ENCODE measurements around the gene AMH.

GRCh38 chr19:2246014-2246620, 3.0 kb upstream of the AMH start:
- TF ChIP-seq POLR2A (IDR thresholded peaks at IDR 0.05) (no peak), CTCF (IDR thresholded peaks at IDR 0.05) (no peak)
